HG03432 (cell line): ENCODE measurements around the gene IRAK1.

Experiments
- ATAC-seq: cut with Tn5 transposase; IDR thresholded peaks from one replicate; pipeline ENCODE4 v1.9.1; 2021; ENCODE audit warnings: mild to moderate bottlenecking, moderate library complexity; ENCODE audit not compliant: unreplicated experiment

Gene IRAK1

GRCh38 chrX:154019633-154020528 is at the start of gene IRAK1:
IRAK1 (minus strand) TSS chrX:154019902; CDS start chrX:154019812, 90 bp downstream.
- peak; percentile 76 for ATAC-seq

DNA sequence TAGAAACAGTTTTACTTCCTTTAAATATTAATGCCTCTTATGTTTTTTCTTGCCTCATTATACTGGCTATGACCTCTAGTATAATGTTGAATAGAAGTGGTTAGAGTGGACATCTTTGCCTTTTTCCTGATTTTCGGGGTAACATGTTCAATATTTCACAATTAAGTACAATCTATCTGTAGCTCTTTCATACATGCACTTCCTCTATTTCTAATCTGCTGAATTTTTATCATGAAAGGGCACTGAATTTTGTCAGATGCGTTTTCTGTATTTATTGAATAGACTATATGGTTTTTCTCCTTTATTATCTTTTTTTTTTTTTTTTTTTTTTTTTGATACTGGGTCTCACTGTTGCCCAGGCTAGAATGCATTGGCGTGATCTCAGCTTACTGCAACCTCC is 48.9 kb upstream of the IRAK1 start:
- ATAC-seq, result no peak

DNA sequence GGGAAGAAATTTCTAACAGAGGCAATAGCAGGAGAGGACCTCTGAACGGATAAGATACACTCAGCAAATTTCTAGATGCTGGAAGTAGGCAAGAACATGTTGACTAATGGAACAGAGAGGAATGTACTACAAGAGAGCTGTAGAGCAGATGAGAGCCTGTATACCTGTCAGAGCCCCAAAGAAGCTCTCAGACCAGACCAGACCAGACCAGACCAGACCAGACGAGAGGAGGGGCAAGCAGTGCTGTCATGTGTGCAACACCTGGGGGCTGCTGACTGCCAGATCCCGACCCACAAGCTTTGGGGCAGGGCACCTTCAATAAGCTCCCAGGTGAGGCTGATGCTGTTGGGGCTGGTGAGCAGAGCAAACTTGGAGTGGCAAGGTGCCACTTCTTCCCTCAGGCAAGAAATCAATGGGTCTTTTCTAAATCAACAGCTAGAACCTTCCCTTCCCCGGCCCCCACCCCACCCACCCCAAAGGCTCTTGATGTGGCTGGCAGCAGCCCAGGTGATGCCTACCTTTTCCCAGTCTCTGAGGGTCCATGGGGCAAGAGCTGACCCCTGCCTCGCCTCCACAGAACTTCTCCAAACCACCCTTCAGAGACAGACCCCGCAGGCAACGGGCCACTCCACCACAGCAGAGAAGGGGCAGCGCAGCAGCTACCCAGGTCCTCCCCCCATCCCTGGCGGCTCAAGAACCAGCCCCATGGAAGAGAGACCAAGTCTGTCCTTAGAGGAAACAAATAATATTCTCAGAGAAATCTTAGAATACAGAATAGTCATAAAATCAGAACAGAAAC is 45.1 kb upstream of the IRAK1 start:
- ATAC-seq, result no peak

DNA sequence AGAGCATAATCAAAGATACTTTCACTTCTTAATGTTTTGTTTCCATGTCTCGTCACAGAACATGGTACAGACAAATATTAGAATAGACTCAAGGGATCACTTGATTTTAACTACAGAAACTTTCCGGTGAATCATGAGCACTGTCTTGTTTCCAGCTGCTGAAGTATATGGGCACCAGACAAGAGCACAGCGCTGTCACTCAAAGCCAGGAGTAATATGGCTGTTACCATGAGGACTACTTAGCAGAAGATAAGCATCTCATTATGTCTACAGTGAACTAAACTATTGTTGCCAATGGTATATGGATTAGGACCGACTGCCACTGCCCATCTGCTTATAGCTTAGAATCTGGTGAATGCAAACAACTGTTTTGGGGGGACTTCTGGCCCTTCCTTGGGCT is 43.5 kb upstream of the IRAK1 start:
- no peak for ATAC-seq

DNA sequence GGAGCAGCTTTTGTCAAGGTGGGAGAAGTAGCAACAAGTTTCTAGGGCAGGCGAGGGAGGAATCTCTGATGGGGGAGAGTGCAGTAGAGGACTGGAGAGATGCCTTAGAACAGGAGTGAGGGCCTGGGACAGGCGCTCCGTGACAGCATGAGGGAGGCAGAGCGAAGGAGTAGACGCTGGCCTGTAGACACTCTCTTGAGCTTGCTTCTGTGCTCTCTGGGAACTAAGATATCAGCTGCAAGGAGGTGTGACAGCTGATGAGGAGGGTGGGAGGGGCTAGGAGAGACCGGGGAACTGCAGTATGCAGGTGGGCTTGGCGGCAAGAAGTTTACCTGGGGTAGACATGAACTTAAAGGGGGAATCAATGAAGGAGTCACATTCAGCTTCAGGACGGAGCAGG is 42.1 kb upstream of the IRAK1 start:
- ATAC-seq, result no peak

DNA sequence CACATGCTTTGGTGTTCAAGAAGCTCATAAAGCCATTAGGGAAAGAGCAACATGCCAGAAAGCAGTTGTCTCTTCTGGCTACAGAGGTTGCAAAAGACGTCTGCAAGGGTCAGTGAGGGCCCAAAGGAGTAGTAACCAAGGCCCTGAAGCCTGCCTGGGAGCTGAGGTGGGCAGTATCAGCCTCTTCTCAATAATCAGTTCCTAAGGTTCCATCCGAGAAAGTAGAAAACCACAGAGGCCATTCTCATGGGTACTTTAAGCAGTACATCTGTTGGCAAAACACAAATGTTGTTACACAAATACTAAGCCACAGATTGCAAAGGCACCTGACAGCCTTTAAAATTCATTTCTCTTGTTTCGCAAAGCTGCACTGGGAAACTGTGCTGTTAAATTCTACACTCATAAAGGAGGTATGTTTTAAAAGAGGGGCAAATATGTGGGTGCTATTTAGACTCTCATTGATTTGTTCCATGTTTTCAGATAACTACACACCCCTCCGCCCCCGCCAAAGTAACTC is 40.1 kb upstream of the IRAK1 start:
- no peak for ATAC-seq

- no peak for ATAC-seq
These were observed 39.5 kb upstream of the IRAK1 start for GRCh38 chrX:154059231-154059630.

DNA sequence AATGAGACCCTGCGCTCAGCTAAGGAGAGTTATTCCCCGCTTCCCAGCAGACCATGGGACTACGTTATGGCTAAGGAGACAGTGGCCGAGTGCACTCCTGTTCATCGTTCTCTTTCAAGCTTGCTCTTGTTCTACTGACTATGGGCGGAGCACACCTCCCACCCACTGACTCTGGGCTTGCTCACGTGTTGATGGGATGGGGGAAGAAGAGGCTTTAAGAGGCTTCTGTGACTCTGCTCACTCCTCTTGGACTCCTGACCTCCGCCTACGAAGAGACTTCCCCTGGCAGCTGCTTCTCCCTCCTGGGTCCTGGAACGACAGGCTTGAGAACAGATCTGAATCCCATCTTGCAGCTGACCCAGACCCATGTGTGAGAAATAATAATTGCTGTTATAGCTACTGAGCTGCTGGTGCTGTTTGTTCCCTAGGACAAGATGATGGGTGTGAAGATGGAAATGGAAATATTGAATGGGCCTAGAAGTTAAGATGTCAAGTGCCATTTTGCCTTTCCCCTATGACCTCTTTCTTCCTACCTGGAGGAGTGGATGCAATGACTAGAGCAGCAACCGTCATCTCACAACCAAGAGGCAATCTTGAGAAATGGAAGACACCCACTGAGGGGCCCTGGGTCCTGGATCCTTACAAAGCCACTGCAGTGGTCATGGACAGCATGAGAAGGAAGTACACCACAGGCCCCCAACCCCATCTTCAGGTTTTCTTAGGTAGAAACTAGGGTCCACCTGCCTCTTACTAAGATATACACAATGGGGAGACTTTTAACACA is 38.7 kb upstream of the IRAK1 start:
- no peak for ATAC-seq

DNA sequence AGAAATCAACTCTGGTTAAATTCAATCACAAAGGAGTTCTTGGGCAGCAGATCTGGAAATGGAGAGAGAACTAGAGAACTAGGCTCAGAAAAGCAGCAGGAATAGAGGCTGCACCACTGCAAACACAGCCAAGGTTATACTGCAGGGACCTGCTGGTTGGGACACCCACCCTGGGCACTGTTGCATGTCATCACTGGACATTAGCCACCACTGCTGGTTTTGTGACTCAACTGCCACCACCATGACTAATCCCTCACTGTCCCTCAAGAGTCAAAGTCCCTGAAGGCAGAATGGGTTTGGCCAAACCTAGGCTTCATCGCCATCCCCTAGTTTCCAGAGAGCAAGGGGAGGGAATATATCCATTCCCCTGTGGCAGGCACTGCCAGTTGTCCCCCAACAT is 38.1 kb upstream of the IRAK1 start:
- no peak for ATAC-seq

DNA sequence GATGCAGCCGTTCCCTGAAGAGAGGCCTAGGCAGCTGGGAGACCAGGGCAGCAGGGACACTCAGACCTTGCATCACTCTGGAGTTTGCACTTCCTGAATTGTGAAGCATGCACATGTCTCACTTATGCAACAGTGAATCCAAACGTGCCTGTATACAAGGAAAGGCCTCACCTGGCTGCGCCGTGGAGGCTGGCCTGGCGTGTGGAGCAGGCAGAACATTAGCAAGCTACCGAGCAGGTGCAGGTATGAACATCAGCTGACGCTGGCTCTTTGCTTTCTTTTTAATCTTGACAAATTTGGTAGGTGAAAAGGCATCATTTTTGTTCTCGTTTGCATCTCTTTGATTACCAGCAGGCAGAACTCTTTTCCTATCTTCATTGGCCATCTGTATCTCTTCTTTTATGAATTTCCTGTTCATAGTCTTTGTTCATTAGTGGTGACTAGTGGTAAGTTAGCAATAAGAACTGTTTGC is 37.1 kb upstream of the IRAK1 start:
- no peak for ATAC-seq

- ATAC-seq, result no peak
These were observed 31.6 kb upstream of the IRAK1 start for GRCh38 chrX:154051201-154051810.

- no peak for ATAC-seq
These were observed 30.4 kb upstream of the IRAK1 start for GRCh38 chrX:154050113-154050495.

DNA sequence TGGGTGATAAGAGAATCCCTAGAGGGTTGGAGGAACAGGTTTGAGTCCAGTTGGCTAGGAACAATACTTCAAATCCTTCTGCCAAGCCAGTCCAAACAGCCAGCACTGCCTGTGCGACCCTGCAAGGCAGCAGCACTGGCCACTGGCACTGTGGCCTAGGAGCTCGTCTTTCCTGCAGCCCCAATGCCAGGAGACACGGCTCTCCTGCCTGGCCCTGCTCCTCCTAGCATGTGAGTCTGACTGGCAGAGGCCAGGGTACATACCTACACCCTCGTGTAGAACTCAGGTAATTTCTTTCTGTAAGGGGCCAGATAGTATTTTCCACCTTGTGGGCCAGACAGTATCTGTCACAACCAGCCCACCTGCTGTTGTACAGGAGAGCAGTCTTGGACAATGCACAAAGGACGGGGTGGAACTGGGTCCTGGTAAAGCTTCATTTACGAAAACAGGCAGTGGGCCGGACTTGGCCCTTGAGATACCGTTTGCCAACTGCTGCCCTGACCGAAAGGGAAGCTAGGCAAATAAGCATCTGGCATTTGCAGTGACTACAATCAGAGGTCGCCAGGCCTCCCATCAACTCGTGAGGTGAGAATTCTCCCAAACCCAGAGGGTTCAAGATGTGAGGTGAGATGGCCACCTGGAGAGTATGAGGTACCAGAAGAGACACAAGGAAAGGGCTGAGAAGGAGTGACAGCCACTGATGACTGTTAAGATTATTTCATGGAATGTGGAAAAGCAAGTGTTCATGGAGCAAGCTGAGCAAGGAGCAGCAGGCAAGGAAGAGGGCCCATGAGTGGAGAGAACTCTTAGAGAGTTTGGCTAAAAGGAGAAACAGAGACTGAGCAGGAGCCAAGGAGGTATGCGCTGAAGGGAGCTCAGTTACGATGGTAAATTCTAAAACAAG is 29.8 kb upstream of the IRAK1 start:
- ATAC-seq, result no peak

DNA sequence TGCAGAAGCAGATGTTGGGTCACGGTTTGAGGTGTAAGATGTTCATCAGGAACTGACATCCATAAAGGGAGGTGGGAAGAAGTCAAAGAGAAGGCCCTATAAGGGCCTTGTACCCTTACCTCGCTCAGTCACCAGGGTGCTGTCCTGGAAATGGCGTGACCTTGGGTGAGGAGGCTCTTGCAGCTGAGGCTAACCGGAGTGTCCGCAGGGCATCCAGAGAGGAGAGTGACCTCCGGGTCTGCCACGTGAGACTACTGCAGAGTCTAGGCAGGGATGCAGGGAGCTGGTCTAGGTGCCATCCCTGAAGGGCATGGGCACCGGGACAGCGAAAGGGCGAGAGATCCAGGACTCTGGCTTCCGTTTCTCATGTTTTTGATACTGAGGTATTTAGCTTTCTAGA is 28.7 kb upstream of the IRAK1 start:
- no peak for ATAC-seq

GRCh38 chrX:154046940-154047610 is 27.4 kb upstream of the IRAK1 start:
- ATAC-seq, result no peak

GRCh38 chrX:154046031-154046781 is 26.5 kb upstream of the IRAK1 start:
- no peak for ATAC-seq

- ATAC-seq, result no peak
These were observed 24.4 kb upstream of the IRAK1 start for GRCh38 chrX:154044091-154044490.
